ENCODE results near the gene NAT10. TPM values are rescaled to one million over a fixed set of nuclear protein-coding genes. Genes with fewer than 3 reads are reported as not detected.
A peak's percentile ranks its signal among the peaks of the same experiment; 100 is the strongest.

NAT10 gene
- total RNA-seq, 1 experiment from 2014 or later, result 103 TPM

DNA sequence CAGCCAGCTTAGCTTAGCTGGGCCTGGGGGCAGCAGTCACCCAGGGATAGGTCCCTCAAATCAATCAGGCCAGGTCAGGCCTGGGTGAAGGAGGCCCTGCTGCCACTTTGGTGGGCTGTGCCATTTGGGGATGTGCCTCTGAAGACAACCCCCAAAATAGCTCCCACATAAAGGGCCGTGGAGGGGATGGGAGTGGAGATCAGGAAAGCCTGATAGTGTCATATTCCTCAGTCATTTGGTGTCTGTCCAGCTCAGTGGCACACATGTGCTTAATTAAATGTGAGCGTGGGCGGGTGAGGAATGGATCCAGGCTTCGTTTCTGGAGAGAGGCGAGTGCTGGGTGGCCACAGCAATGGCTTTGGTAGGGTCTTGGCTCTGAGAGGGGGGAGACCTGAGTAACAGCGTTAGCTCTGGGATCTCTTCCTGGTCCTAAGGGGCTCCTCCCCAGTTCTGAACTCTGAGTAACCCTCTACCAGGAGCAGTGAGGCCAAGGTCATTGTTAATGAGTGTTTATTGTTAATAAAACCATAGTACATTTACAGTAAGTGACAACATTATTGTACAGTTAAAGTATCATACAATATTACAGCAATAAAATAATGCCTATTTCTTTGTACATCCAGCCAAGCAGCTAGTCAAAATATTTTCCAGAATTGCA is 45.2 kb downstream of the NAT10 start:
- no CpG with 5 or more reads among the region's 6 CpGs for WGBS (ENCODE audit: extremely low coverage, insufficient read length, low lambda C conversion rate)
- H3K36me3 Mint-ChIP-seq (ENCODE audit: insufficient read depth in 1 of 3, low read depth in 3 of 3), result peaks cover 32 to 51% (median 34%) of the 10 kb centered on the region in 3 experiments; a peak in 6 of 7 replicates

More for the DNA sequence above, 45.2 kb downstream of the NAT10 start:
- Histone ChIP-seq H3K4ac (ENCODE audit: low read depth, low read length) (no peak overlapping the region), H3K18ac (ENCODE audit: insufficient read length, low read depth, low read length) (no peak overlapping the region), H4K5ac (ENCODE audit: insufficient read length, low read depth, low read length) (no peak overlapping the region), H2AFZ (ENCODE audit: low read length) (no peak overlapping the region), H2BK5ac (ENCODE audit: insufficient read length, low read length) (no peak overlapping the region), H3K23ac (ENCODE audit: insufficient read length, low read depth, low read length) (no peak overlapping the region), H4K8ac (replicated peaks; ENCODE audit: insufficient read length, low read depth, low read length) (no peak overlapping the region), H3K4me1 (ENCODE audit: insufficient read depth, low read length) (no peaks in the 10 kb centered on the region), H3K56ac (ENCODE audit: insufficient read length, low read depth, low read length) (no peak overlapping the region), H3T11ph (ENCODE audit: low read length) (no peak overlapping the region), H3K23me2 (ENCODE audit: insufficient read length, low read depth, low read length, poor library complexity, severe bottlenecking) (no peaks in the 10 kb centered on the region), H2BK12ac (ENCODE audit: insufficient read length, low read depth, low read length) (no peak overlapping the region), H3K14ac (ENCODE audit: insufficient read depth, low read length) (no peak overlapping the region), H2BK120ac (ENCODE audit: low read depth, low read length, poor library complexity, severe bottlenecking) (no peak overlapping the region), H3K27ac (ENCODE audit: insufficient read length, low read depth, low read length) (no peak overlapping the region), H3K4me2 (ENCODE audit: insufficient read depth, insufficient read length, low read length) (no peak overlapping the region), H2BK20ac (ENCODE audit: low read depth, low read length, poor library complexity, severe bottlenecking) (no peak overlapping the region), H2BK15ac (ENCODE audit: low read depth, low read length) (no peak overlapping the region), H3K79me1 (ENCODE audit: insufficient read depth, low read depth, low read length, poor library complexity, severe bottlenecking) (no peaks in the 10 kb centered on the region), H4K91ac (ENCODE audit: insufficient read length, low read depth, low read length) (no peak overlapping the region), H3K27me3 (ENCODE audit: insufficient read depth, low read length) (no peaks in the 10 kb centered on the region), H3K9me3 (ENCODE audit: control insufficient read depth, low read depth, low read length) (no peaks in the 10 kb centered on the region), H3K79me2 (ENCODE audit: insufficient read depth, low read length) (no peaks in the 10 kb centered on the region), H2AK5ac (ENCODE audit: insufficient read length, low read length) (no peak overlapping the region), H4K20me1 (ENCODE audit: control insufficient read depth, insufficient read depth, insufficient read length) (no peaks in the 10 kb centered on the region), H3K9ac (ENCODE audit: extremely low read depth, insufficient read length, low read length) (no peak overlapping the region)
- H3K4me1 Mint-ChIP-seq, result no peaks in the 10 kb centered on the region
- no peaks in the 10 kb centered on the region for H3K27me3 Mint-ChIP-seq (ENCODE audit: low read depth)
- H3K27ac Mint-ChIP-seq, result peak overlapping the region in 1 of 3 experiments; percentile 27; a peak in 1 of 7 replicates
- no peak overlapping the region for H3K4me3 Mint-ChIP-seq
- TF ChIP-seq, protein P1, sequence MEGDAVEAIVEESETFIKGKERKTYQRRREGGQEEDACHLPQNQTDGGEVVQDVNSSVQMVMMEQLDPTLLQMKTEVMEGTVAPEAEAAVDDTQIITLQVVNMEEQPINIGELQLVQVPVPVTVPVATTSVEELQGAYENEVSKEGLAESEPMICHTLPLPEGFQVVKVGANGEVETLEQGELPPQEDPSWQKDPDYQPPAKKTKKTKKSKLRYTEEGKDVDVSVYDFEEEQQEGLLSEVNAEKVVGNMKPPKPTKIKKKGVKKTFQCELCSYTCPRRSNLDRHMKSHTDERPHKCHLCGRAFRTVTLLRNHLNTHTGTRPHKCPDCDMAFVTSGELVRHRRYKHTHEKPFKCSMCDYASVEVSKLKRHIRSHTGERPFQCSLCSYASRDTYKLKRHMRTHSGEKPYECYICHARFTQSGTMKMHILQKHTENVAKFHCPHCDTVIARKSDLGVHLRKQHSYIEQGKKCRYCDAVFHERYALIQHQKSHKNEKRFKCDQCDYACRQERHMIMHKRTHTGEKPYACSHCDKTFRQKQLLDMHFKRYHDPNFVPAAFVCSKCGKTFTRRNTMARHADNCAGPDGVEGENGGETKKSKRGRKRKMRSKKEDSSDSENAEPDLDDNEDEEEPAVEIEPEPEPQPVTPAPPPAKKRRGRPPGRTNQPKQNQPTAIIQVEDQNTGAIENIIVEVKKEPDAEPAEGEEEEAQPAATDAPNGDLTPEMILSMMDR (conservative IDR thresholded peaks at IDR 0.05), result no peak
- DNase-seq, result no peak
- H3K9me3 Mint-ChIP-seq, result no peaks in the 10 kb centered on the region

Data from H9 (cell line).